GM18907 (cell line): ENCODE results near the gene NIM1K.
A peak's percentile ranks its signal among the peaks of the same experiment; 100 is the strongest.
"Not testable (repeated sequence)": the region's sequence is repeated elsewhere in the genome, so short reads cannot be mapped to it uniquely, and the experiment has no call there.

Experiments used
- ATAC-seq: cut with Tn5 transposase; IDR thresholded peaks from one replicate; pipeline ENCODE4 v1.9.1; 2021; ENCODE audit warnings: mild to moderate bottlenecking, moderate library complexity; ENCODE audit not compliant: unreplicated experiment

Gene NIM1K

DNA sequence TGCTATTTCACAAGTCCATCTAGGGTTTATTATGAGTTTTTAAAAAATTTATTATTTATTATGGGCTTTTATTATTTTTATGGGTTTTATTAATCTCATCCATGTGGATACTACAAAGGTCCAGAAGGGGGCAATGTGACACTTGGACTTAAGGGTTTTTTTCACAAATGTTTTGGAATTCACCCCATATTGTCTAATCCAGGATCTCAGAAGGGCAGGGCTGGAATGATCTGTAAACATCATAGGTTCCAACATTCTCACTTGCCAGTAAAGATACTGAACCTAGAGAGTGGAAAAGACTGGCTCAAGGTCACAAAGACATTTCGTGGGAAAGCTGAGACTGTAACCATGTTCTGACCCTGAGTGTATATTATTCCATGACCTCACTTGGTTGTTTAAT lies 35.6 kb downstream of the NIM1K start:
- no peak for ATAC-seq

DNA sequence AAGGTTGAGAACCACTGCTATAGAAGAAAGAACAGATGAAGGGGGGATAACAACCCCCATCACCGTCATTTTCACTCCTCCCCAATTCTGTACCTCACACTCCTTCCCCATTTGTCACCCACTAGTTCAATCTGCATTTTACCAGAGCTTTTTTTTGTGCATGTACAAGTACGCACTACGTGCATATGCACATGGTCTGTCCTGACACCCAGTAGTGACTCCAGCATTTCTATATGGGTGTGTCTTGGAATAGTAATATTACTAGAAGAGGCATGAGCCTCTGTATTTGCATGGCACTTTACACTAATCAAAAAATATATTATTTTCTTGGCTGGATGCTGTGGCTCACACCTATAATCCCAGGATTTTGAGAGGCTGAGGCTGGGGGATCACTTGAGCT lies 38.7 kb downstream of the NIM1K start:
- ATAC-seq = no peak

DNA sequence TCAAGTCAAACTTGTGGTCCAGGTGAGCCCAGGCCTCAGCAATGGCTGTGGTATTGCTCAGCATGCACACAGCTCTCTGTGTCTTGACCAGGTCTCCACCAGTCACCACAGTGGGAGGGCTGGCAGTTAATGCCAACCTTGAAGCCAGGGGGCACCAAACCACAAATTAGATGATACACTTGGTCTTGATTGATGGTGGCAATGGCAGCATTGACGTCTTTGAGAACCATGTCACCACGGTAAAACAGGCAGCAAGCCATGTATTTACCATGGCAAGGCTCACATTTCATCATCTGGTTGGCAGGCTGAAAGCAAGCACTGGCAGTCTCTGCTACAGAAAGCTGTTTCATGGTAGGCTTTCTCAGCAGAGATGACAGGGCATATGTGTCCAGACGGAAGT lies 40.0 kb downstream of the NIM1K start:
- no peak for ATAC-seq

DNA sequence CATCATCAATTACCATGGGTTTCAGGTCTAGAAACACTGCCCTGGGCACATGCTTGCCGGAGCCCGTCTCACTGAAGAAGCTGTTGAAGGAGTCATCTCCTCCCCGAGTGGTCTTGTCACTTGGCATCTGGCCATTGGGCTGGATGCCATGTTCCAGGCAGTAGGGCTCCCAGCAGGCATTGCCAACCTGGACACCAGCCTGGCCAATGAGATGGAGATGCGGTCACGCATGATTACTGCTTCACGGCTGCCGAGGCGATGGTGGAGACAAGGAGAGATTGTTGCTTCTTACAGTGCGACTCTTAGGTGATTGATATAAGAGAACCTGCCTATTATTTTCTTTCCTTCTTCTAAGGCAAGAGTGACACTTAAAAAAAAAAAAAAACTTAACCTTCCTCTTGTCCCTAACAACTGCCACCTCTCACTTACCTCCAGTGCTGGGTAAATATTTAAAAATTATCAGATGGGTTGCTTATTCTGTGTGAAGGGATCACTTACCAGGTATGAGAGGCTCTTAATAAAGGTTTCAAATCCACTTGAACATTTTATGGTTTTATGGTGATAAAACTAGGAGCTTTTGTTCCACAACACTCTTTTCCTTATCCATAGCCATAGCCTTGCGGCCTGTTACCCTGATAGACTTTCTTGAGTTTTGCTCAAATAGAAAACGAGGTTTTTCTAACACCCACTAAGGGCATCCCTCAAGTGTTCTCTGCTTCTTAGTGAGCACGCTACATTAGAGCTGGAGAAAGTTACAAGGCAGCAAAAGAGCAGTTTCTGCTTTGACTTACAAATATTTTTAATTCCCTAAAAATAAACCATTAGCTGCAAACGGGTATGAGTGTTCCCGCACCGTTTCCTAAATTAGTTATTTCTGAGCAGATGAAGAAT lies 41.2 kb downstream of the NIM1K start:
- ATAC-seq = no peak

DNA sequence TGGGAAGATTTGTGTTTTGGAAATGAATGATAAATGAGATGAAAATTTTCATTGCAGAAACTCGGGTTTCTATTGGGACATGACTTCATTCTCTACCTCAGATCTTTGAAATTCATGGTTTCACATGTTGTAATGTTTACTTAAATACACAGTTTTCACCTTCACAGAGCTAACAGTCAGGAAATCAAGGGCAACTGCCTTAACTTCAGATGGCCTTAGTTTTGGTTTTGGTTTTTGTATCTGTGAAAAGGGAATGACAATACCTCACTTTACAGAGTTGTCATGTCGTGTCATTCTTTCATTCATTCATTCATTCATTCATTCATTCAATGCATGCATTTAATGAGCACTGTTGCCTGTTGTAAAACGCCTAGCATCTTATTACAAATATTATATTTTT lies 41.9 kb downstream of the NIM1K start:
- ATAC-seq = peak; percentile 68

DNA sequence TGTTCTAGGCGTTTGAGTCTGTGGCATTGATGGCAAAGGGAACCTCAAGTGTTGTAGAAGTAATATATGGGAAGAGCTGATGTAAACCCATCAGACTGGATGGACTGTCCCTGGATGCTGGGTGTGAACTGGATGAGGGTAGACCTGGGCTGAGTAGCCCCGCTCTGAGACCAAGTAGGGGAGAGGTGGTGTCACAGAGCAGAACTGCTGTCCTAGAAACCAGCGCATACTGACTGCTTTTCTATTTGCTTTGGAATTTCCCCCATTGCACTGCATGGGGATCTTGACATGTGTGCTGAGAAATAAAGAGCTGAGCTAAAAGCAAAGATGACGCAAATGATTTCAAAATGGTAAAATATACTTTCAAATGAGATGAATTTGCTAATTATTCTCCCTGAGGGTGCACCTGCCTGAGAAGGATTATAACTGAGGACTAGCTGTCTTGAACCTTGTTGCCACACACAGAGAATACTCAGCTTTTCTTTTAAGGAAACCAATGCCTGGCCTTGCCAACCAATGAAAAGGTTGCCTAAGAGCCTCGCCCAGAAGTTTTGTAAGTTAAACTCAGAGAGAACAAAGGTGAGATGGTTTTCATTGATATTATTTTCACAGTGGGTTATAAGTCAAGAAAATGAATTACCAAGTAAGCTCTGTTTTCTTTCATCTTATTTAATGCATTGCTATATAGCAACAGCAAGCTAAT lies 44.8 kb downstream of the NIM1K start:
- no peak for ATAC-seq

DNA sequence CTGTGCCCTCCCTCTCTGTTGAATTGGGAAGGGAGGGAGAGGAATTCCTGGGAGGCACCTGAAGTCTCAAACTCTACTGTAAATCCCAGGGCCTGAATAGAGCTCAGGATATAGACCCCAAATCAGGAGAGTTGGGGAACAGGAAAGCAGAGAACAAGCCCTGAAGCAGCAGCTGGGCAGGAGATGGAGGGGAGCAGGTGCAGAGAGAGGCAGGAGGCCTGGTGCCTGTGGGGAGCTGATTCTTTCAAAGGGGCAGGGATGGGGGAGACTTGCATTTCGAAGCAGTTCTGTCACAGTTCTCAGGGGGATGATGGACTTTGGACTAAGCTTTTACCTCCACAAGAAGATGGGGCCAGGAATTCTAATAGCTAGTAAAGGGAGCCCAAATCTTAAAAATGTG lies 50.2 kb downstream of the NIM1K start:
- no peak for ATAC-seq

DNA sequence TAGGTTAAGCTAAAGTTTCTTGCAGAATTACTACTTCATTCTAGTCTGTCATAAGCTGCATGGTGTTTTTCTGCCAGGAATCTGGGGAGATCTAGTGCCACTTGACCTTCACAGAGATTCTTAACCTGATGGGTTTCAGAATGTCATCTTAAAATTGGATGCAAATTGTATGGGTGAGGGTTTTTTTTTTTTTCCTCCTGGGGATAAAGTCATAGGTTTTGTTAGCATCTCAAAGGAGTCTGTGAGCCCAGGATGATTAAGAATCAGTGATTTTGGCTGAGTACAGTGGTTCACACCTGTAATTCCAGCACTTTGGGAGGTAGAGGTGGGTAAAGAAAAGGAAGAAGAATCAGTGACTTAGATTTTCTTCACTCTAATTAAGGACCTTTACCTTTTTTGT lies 51.2 kb downstream of the NIM1K start:
- no peak for ATAC-seq

DNA sequence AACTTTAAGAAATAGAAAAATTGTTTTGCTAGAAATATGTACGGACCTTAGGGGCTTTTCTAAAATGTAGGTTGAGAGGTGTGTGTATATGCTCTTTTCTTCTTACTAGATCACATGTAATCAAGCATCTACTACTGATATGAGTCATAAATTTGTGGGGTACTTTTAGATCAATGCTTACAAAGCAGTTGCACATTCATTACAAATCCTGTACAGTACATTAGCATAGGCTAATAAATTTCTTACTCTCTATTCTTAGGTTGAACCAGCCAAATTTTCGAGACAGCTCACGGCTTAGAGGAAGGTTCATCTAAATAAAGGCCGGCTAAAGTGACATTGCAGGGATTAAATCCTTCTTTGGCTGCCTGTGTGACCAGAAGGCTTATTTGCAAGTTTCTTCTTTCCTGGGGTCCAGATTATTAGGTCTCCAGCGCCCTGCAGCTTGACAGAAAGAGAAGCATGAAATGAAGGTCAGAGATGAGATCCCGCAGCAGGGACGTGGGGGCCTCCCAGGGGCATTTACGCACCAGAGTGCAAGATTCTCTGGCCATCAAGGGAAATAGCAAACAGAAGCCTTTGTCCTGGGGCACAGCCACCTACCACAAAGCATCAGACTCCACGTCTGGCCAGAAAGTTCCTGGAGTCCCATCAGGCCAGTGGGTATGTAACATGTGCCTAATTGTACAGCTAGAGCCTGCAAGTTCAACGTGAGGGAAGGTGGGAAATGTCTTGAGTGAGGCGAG lies 53.0 kb downstream of the NIM1K start:
- ATAC-seq = peak; percentile 80

DNA sequence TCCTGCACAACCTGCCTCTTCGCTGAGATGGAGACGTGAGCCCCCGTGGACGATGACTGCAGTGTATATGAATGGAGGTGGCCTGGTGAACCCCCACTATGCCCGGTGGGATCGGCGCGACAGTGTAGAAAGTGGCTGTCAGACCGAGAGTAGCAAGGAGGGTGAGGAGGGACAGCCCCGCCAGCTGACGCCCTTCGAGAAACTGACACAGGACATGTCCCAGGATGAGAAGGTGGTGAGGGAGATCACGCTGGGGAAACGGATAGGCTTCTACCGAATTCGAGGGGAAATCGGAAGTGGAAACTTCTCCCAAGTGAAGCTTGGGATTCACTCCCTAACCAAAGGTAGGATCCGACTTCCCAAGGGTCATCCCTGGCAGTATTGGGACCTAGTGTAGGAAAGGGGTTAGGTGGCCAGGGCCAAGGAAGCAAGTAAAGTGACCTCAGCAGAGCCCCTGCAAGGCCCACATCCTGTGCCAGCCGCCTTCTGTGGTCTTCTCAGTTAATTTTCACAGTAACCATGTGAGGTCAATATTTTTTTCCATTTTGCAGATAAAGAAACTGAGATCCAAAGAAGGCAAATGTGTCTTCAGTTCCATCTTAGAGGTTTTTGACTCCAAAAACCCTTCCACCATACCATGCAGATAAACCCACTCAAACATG lies 53.8 kb downstream of the NIM1K start:
- no peak for ATAC-seq

DNA sequence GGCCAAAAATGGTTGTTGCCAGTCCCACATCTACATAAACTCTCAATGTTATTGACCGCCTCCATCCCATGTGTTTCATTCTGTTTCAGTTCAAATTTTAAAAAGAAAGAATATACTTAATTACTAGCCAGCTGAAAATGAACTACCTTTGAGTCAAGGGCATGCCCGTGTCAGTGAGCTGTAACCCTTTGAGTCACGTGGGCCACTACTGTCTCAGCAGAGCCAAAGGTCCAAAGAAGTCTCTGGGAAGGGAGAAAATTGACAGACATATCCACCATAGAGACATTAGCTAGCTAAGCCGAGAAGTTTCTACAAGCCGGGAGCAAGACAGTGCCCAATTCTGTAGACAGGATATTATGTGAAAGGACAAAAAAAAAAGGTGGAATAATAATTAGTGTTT lies 59.7 kb downstream of the NIM1K start:
- ATAC-seq = no peak

DNA sequence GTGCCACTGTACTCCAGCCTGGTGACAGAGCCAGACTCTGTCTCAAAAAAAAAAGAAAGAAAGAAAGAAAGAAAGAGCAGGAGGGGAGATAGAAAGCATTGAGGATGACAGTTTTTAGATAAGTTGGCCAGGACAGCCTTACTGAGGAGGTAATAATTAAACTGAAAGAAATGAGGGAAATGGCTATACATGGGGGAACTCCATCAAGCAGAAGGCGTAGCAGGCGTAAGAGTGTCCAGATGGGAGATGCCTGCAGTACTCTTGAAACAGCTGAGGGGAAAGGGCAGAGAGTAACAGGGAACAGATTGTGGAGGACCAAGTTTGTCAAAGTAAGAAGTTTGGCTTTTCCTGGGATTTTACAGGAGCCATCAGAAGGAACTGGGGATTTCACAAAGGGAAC lies 63.7 kb downstream of the NIM1K start:
- ATAC-seq = peak; percentile 65

DNA sequence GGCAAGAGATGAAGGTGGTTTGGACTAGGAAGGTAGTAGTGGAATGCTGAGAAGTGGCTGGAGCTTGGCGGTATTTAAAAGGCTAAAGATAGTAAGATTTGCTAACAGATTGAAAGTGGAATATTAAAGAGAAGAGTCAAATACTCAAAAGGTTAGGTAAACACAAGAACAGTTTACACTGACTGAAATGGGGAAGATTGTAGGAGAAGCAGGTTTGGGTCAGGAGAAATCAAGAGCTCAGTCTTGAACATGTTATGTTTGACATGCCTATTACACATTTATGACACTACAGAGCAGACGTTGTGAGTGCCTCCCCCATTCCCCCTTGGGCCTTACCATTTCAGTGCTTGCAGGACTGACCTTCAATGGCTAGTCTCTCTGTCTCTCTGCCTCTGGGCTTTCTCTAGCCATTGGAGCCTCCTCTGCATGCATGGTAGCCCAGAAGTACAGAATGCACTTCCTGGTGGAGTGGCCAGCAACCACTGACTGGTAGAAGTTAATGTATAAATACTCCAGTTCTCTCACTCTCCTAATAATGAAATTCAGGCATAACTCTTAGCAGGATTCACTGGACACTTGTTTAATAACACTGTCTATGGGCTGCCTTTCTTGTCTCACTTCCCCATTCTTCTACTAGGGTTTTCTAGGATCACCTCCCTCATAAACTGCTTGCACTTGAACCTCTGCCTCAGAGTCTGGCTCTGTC lies 64.4 kb downstream of the NIM1K start:
- ATAC-seq = peak; percentile 75

DNA sequence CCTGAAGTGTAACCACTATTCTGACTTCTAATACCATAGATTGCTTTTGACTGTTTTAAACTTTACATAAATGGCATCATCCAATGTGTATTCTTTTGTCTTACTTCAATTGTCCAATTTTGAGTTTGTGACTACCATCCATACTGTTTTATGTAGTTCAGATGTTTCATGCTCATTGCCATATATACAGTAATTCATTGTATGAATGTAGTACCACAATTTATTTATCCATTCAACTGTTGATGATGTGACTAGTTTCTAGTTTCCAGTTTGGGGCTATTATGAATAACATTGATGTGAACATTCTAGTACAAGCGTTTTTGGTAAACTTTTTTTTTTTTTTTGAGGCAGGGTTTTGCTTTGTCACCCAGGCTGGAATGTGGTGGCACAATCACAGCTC lies 66.1 kb downstream of the NIM1K start:
- ATAC-seq = no peak

DNA sequence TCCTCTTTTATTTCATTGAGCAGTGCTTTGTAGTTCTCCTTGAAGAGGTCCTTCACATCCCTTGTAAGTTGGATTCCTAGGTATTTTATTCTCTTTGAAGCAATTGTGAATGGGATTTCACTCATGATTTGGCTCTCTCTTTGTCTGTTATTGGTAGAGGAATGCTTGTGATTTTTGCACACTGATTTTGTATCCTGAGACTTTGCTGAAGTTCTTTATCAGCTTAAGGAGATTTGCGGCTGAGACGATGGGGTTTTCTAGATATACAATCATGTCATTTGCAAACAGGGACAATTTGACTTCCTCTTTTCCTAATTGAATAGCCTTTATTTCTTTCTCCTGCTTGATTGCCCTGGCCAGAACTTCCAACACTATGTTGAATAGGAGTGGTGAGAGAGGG lies 70.2 kb downstream of the NIM1K start:
- not testable (repeated sequence) for ATAC-seq

DNA sequence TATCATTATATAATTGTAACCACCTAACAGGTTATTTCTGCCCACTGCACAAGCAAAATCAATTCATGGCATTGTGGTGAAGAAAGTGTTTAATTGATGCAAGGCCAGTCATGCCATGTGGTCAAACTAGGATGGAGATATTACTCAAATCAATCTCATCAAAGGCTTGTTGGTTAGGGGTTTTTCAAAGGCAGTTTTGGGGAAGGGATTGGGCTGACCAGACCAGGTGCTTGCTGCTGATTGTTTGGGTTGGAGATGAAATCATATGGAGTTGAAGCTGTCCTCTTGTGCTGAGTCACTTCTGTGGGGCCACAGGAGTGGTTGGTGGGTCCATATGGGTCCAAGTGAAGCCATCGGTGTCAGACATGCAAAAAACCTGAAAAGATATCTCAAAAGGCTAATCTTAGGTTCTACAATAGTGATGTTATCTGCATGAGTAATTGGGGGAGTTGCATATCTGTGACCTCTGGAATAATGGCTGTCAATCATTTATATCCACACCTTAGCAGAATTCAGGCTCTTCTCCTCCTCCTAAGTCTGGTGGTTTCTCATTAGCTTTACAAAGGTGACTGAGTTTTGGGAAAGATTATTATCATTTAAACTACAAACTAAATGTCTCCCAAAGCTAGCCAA lies 76.3 kb downstream of the NIM1K start:
- peak; percentile 99 for ATAC-seq

DNA sequence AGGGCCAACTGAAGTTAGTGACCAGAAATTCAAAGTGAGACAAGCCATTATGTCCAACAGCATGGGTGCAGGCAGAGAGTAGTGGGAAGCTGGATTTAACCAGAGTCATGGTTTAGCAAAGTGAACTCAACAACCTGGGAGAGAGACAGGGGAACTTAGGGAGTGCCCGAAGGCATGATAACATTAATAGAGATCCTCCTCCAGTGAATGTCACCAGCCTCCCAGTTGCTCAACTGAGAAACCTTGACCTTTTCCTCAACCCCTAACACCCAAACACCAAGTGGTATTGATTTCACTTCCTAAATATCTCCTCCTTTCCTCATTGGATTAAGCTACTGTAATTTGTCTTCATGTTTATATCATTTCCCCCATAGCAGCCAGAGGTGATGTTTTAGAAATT lies 78.6 kb downstream of the NIM1K start:
- ATAC-seq = no peak

DNA sequence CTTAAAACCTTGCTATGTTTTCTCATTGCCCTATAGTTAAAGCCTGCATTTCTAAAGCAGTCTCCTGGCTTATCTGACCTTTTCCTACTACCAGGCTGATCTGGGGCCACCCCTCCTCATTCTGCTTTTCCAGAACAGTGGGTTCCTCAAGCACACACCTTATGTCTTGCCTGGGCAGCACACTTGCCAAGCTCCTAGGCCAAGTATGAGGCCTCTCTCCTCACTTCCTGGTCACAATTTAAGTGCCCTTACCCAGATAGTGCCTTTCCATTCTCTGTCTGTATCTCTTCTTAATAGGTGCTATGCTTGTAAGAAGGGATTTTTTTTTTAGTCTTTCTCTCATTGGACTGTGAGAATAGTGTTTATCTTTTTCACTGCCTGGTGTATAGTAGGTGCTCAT lies 81.5 kb downstream of the NIM1K start:
- no peak for ATAC-seq

DNA sequence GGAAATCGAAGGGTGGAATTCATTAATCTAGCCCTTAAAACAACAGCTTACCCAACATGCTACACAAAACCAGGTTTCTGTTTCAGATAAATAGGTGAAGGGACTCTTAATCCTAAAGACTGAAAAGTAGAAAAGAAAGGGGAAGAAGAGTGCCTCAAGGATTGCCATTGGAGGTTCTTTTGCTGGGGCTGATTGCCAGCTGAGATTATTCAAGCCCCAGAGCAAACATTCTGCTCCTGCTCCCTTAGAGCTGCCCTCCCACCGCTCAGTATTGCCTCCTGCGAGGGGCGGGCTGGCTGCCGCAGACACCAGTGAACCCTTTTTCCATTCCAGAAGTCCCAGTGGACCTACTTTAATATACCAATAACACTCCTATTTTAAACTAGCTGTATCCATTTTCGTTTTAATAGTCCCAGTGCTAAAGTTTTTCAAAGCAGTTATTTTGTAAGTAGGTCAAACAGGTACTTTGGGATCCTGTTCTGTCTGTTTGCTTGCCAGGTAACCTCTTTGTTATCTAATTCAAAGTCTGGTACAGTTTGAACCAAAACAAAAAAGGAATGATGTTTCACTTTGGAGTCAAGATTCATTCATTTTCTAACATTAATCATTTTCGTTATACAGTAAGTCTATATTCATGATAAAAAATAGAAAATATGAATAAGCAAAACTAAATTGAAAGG lies 82.5 kb downstream of the NIM1K start:
- no peak for ATAC-seq

DNA sequence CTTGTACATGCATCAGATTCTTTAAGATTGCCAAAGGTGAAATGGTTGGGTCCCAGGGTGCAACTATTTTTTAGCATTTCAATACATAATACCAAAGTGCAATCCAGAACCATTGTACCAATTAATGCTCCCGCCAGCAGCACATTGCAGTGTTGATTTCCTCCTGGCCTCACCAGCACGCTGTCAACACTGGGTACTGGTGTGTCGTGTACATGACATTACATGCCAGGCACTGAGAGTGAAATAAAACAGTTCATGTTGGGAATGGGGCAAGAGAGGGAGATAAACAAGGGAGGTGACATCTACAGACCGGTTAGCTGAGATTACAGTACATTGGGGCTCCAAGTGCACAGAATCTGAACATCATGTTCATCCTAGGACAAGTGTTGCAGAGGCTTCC lies 83.4 kb downstream of the NIM1K start:
- no peak for ATAC-seq
